HUES64 (cell line): Measurements from ENCODE around the gene H3-3A.

Experiments
- H3K27ac ChIP-seq: 2 replicates; pipeline ENCODE4 v1.7.0; 2013; ENCODE audit warnings: low read depth, low read length, inconsistent platforms
- H3K27me3 ChIP-seq: 2 replicates; pipeline ENCODE4 v1.6.1; 2013; ENCODE audit warnings: mild to moderate bottlenecking, low read length; ENCODE audit not compliant: insufficient read depth
- H3K36me3 ChIP-seq: 2 replicates; pipeline ENCODE4 v1.6.1; 2013; ENCODE audit warnings: mild to moderate bottlenecking, low read length; ENCODE audit not compliant: insufficient read depth
- H3K4me1 ChIP-seq: 2 replicates; pipeline ENCODE4 v1.6.1; 2013; ENCODE audit warnings: mild to moderate bottlenecking, low read length, moderate library complexity; ENCODE audit not compliant: insufficient read depth
- H3K4me3 ChIP-seq: 2 replicates; pipeline ENCODE4 v1.5.1; 2013; ENCODE audit warnings: mild to moderate bottlenecking, low read length, moderate library complexity
- H3K9ac ChIP-seq: 2 replicates; pipeline ENCODE4 v1.6.1; 2013; ENCODE audit warnings: mild to moderate bottlenecking, low read depth, low read length
- H3K9me3 ChIP-seq: 2 replicates; pipeline ENCODE4 v1.6.1; 2013; ENCODE audit warnings: low read depth, low read length; ENCODE audit not compliant: insufficient read depth
- WGBS: fragments of 150-250, 120-280 bp; methylation state at CpG from one replicate; pipeline ENCODE4 v1.1.7; 2013; ENCODE audit warnings: missing lambda C conversion rate; 5-methylcytosine and 5-hydroxymethylcytosine counted together

H3-3A gene

DNA sequence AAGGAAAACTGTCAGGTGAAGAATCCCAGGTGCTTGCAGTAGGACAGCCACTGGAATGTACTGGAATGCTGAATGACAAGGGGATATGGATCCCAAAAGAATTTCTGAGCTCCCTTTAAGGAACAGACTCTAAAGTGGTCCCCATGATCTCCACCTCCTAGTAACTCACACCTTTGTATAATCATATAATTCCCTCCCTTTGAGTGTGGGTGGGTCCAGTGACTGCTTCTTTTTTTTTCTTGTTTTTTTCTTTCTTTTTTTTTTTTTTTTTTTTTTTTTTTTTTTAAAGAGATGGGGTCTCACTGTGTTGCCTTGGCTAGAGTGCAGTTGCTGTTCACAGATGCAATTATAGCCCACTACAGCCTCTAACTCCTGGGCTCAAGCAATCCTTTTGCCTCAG lies 28.5 kb upstream of the H3-3A start:
- no peaks in the 10 kb centered on the region for H3K36me3 ChIP-seq
- no peaks in the 10 kb centered on the region for H3K27me3 ChIP-seq
- H3K9ac ChIP-seq: no peak overlapping the region
- H3K4me1 ChIP-seq: no peaks in the 10 kb centered on the region
- no peaks in the 10 kb centered on the region for H3K9me3 ChIP-seq
- no peak overlapping the region for H3K27ac ChIP-seq
- no peak overlapping the region for H3K4me3 ChIP-seq

DNA sequence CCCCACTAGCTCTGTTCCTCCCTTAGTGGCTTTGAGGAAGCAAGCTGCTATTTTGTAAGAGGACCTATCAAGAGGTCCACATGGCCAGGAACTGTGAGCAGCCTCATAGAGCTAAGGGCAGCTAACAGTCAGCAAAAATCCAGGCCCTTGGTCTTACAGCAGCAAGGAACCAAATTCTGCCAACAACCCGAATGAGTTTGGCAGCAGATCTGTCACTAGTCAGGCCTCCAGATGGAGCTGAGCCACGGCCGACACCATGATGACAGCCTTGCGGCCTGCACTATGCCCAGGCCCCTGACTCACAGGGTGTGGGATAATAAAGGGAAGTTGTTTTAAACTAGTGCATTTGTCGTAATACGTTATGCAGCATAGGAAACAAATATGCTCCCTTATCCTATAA lies 28.0 kb upstream of the H3-3A start:
- Histone ChIP-seq H3K4me1 (no peaks in the 10 kb centered on the region), H3K27me3 (no peaks in the 10 kb centered on the region), H3K4me3 (no peak overlapping the region), H3K9ac (no peak overlapping the region), H3K27ac (no peak overlapping the region), H3K9me3 (no peaks in the 10 kb centered on the region), H3K36me3 (no peaks in the 10 kb centered on the region)
- 90% methylated on average over 6 of the region's 6 CpGs for WGBS

DNA sequence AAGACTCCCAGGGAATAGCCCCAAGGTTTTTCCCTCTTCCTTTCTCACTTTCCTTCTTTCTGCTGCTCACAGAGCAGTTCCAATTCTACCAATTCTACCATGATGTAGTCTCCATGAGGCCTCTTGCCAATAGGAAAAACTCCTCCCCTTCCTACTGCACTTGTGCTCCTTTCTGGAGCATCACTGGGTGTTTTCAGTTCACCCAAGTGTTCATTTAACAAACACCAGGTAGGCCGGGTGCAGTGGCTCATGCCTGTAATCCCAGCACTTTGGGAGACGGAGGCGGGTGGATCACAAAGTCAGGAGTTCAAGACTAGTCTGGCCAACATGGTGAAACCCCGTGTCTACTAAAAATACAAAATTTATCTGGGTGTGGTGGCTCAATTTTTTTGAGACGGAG lies 26.6 kb upstream of the H3-3A start:
- Histone ChIP-seq H3K4me3 (no peak overlapping the region), H3K9ac (no peak overlapping the region), H3K36me3 (no peaks in the 10 kb centered on the region), H3K27ac (no peak overlapping the region), H3K9me3 (no peaks in the 10 kb centered on the region), H3K27me3 (no peaks in the 10 kb centered on the region), H3K4me1 (no peaks in the 10 kb centered on the region)
- WGBS: 96% methylated on average over 5 of the region's 5 CpGs

DNA sequence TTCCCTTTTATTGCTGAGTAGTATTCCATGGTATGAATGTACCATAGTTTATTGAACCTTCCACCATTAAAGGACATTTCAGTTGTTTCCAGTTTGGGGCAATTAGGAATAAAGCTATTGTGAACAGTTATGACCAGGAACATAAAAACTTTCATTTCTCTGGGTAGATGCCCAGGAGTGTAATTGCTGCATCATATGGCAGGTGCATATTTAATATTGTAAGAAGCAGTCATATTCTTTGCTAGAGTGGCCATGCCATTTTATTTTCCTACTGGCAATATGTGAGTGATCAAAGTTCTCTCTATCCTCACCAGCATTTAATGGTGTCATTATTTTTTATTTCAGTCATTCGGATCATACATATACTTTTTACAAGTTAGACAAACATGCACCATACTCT lies 23.9 kb upstream of the H3-3A start:
- H3K9me3 ChIP-seq: no peaks in the 10 kb centered on the region
- WGBS: no CpG with 5 or more reads among the region's 1 CpG
- no peak overlapping the region for H3K9ac ChIP-seq
- no peaks in the 10 kb centered on the region for H3K36me3 ChIP-seq
- H3K4me1 ChIP-seq: no peaks in the 10 kb centered on the region
- H3K4me3 ChIP-seq: no peak overlapping the region
- H3K27me3 ChIP-seq: no peaks in the 10 kb centered on the region
- H3K27ac ChIP-seq: no peak overlapping the region

DNA sequence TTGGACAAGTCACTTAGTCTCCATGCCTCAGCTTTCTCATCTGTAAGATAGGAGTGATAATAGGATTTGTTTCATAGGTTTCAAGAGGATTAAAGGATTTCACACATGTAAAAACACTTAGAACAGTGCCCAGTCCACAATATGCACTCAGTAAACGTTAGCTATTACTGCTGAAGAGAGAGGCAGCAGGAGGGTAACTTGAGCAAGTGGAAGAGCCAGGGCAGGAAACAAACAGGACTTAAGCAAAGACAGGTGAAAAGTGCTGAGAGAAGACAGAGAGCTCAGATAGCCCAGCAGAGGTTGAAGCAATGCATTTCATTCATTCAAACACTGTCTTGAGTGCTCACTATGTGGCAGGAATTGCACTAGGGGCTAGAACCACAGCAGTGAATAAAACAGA lies 21.1 kb upstream of the H3-3A start:
- no peaks in the 10 kb centered on the region for H3K27me3 ChIP-seq
- H3K4me3 ChIP-seq: no peak overlapping the region
- H3K9ac ChIP-seq: no peak overlapping the region
- 52% methylated on average over 1 of the region's 1 CpG for WGBS
- no peaks in the 10 kb centered on the region for H3K4me1 ChIP-seq
- no peaks in the 10 kb centered on the region for H3K36me3 ChIP-seq
- no peaks in the 10 kb centered on the region for H3K9me3 ChIP-seq
- H3K27ac ChIP-seq: no peak overlapping the region

DNA sequence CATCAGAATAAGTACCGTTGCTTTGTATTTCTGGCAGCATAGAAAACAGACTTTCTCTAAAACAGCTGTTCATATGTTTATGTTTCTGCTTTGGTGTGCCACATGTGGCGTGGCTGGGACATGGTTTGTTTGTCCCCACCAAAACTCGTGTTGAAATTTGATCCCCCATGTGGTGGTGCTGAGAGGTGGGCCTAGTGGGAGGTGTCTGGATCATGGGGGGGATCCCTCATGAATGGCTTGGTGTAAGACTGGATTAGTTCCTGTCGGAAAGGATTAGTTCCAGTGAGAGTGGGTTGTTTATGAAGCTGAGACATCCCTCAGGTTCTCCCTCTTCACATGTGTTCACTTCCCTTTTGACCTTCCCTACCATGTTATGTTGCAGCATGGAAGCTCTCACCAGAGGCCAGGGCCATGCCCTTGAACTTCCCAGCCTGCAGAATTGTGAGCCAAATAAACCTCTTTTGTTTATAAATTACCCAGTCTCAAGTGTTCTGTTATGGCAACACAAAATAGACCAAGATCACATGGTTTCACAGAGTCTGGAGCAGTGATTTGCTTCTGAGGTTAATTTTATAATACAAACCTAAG lies 17.9 kb upstream of the H3-3A start:
- Histone ChIP-seq H3K9me3 (no peaks in the 10 kb centered on the region), H3K9ac (no peak overlapping the region), H3K4me1 (no peaks in the 10 kb centered on the region), H3K27me3 (no peaks in the 10 kb centered on the region), H3K4me3 (no peak overlapping the region), H3K36me3 (no peaks in the 10 kb centered on the region), H3K27ac (no peak overlapping the region)
- 80% methylated on average over 4 of the region's 4 CpGs for WGBS

DNA sequence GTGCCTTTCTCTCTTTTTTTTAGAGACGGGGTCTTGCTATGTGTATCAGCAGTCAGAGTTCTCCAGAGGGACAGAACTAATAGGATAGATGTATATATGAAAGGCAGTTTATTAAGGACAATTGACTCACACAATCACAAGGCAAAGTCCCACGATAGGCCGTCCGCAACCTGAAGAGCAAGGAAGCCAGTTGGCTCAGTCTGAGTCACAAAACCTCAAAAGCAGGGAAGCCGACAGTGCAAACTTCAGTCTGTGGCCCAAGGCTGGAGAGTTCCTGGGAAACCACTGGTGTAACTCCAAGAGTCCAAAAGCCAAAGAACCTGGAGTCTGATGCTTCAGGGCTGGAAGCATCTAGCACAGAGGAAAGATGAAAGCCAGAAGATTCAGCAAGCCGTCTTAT lies 16.3 kb upstream of the H3-3A start:
- Histone ChIP-seq H3K9ac (no peak overlapping the region), H3K27ac (no peak overlapping the region), H3K9me3 (no peaks in the 10 kb centered on the region), H3K36me3 (no peaks in the 10 kb centered on the region), H3K4me1 (no peaks in the 10 kb centered on the region), H3K4me3 (no peak overlapping the region), H3K27me3 (no peaks in the 10 kb centered on the region)
- WGBS: 92% methylated on average over 5 of the region's 6 CpGs

DNA sequence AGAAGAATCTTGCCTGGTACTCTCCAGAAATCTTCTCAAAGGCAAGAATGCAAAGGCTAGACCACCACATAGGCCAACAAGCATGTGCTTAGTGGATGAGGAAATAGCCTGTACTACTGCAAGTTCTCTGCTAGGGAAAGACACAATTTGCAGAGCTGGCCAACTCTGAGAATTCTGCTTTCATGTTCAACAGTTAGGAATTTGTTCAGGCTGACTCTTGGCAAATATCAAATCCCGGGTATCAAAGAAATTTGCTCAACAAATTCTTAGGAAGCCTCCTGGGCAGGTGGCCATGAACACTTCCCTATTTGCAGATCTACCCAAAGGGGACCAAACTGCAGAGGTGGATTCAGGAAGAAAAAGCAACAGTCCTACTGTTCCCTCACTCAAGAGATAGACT lies 15.0 kb upstream of the H3-3A start:
- H3K27me3 ChIP-seq: no peaks in the 10 kb centered on the region
- 91% methylated on average over 1 of the region's 1 CpG for WGBS
- H3K27ac ChIP-seq: no peak overlapping the region
- no peak overlapping the region for H3K9ac ChIP-seq
- H3K9me3 ChIP-seq: no peaks in the 10 kb centered on the region
- H3K4me1 ChIP-seq: no peaks in the 10 kb centered on the region
- no peaks in the 10 kb centered on the region for H3K36me3 ChIP-seq
- no peak overlapping the region for H3K4me3 ChIP-seq

DNA sequence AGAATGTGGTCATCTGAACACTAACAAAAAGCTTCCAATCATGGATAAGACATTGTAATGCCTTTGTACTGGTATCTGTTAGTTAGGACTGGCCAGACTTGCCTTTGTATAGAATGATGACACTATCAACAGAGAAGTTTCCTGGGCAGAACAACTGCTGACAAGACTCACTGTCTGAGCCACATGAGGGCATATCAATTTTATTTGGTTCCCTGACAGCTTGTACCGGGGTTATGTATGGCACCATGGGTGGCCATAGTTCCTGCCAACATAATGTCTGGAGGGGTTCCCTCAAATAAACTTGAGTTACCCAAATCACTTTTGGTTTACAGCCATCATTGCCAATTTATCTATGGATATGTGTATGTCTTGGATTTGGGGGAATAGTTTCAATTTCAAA lies 13.6 kb upstream of the H3-3A start:
- Histone ChIP-seq H3K4me1 (no peaks in the 10 kb centered on the region), H3K9ac (no peak overlapping the region), H3K9me3 (no peaks in the 10 kb centered on the region), H3K27me3 (no peaks in the 10 kb centered on the region), H3K27ac (no peak overlapping the region), H3K4me3 (no peak overlapping the region), H3K36me3 (no peaks in the 10 kb centered on the region)
- WGBS: 90% methylated on average over 1 of the region's 1 CpG

DNA sequence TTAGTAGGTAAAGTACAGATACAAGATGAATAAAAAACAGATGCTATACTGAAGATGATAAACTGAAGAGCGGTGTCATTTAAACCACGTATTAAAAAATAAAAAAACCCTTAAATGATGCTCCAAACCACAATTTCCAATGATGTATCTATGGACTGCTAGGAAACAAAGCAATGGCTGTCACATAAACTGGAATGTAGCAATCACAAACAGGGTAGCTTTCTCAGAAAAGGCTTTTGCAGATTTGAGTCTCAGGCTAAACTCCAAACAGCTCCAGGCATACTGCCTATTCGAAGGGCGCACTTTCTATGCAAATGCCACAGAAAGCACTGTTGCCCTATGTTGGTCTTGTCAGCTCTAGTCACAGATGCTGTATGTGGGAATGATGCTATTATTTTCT lies 12.4 kb upstream of the H3-3A start:
- H3K27ac ChIP-seq: no peak overlapping the region
- H3K36me3 ChIP-seq: no peaks in the 10 kb centered on the region
- H3K9ac ChIP-seq: no peak overlapping the region
- WGBS: 95% methylated on average over 4 of the region's 4 CpGs
- H3K4me1 ChIP-seq: peaks cover 7% of the 10 kb centered on the region; the same call in 1 of the 2 replicates
- no peaks in the 10 kb centered on the region for H3K27me3 ChIP-seq
- H3K4me3 ChIP-seq: no peak overlapping the region
- H3K9me3 ChIP-seq: no peaks in the 10 kb centered on the region

DNA sequence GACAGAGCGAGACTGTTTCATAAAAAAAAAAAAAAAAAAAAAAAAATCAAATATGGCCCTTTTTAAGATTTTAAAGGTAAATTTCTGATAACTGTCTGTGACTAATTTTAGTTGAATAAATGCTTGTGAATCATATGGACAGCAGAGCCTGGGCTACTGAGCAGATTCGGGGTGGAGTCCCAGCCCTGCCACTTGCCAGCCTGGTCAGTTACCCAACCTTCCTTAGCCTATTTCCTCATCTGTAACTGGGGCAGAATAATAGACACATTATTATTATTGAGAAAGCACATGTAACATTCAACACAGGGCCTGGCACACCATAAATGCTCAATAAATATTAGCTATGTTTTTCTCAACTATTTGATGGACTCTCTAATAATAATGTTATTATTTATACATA lies 11.2 kb upstream of the H3-3A start:
- WGBS: 100% methylated on average over 1 of the region's 2 CpGs
- peaks cover 7% of the 10 kb centered on the region; the same call in 1 of the 2 replicates for H3K4me1 ChIP-seq

DNA sequence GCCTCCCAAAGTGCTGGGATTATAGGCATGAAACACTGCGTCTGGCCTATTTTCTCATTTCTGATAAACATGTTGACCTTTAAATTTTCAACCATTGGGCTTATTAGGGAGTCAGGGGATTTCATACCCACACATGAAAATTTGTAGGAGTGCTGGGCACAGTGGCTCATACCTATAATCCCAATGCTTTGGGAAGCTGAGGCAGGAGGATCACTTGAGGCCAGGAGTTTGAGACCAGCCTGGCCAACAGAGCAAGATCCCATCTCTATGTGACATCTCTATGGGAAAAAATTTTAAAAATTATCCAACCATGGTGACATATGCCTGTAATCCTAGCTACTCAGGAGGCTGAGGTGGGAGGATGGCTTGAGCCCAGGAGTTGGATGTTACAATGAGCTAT lies 10.5 kb upstream of the H3-3A start:
- H3K4me3 ChIP-seq: no peak overlapping the region
- H3K36me3 ChIP-seq: no peaks in the 10 kb centered on the region
- H3K4me1 ChIP-seq: peaks cover 7% of the 10 kb centered on the region; the same call in 1 of the 2 replicates
- H3K9me3 ChIP-seq: no peaks in the 10 kb centered on the region
- WGBS: 100% methylated on average over 1 of the region's 1 CpG
- no peaks in the 10 kb centered on the region for H3K27me3 ChIP-seq
- no peak overlapping the region for H3K9ac ChIP-seq
- no peak overlapping the region for H3K27ac ChIP-seq

More for the DNA sequence above, 11.2 kb upstream of the H3-3A start:
- Histone ChIP-seq H3K27ac (no peak overlapping the region), H3K36me3 (no peaks in the 10 kb centered on the region), H3K9me3 (no peaks in the 10 kb centered on the region), H3K9ac (no peak overlapping the region), H3K4me3 (no peak overlapping the region), H3K27me3 (no peaks in the 10 kb centered on the region)
